C4-2B (cell line): Measurements from ENCODE around the gene LARGE1.

Experiments
- H3K27ac ChIP-seq: fragments of 450-650 bp; 2 replicates; pipeline ENCODE4 v1.5.1; 2017
- CTCF ChIP-seq: fragments of 450-650 bp; conservative IDR thresholded peaks from 2 replicates; pipeline ENCODE4 v1.5.1; 2017; ENCODE audit warnings: mild to moderate bottlenecking
- ZFX ChIP-seq: fragments of 450-650 bp; IDR thresholded peaks from 2 replicates; pipeline ENCODE4 v1.6.1; 2017

LARGE1 gene

GRCh38 chr22:33747029-33747428 is 173.2 kb downstream of the LARGE1 start:
- no peak overlapping the region for H3K27ac ChIP-seq
- TF ChIP-seq ZFX (no peak), CTCF (no peak)

- H3K27ac ChIP-seq = no peak overlapping the region
- TF ChIP-seq ZFX (no peak), CTCF (no peak)
Observed at GRCh38 chr22:33746501-33746928, 173.8 kb downstream of the LARGE1 start.

- TF ChIP-seq ZFX = no peak
- TF ChIP-seq CTCF = no peak
- H3K27ac ChIP-seq = no peak overlapping the region
Observed at GRCh38 chr22:33745501-33745900, 174.8 kb downstream of the LARGE1 start.

- H3K27ac ChIP-seq = no peak overlapping the region
- TF ChIP-seq ZFX (no peak), CTCF (no peak)
Observed at GRCh38 chr22:33743756-33744155, 176.5 kb downstream of the LARGE1 start.

GRCh38 chr22:33741025-33741424 is 179.3 kb downstream of the LARGE1 start:
- no peak overlapping the region for H3K27ac ChIP-seq
- TF ChIP-seq CTCF (no peak), ZFX (no peak)

- H3K27ac ChIP-seq = no peak overlapping the region
- TF ChIP-seq CTCF (no peak), ZFX (no peak)
Observed at GRCh38 chr22:33739516-33739915, 180.8 kb downstream of the LARGE1 start.

GRCh38 chr22:33737662-33738061 is 182.6 kb downstream of the LARGE1 start:
- no peak for TF ChIP-seq CTCF
- TF ChIP-seq ZFX = no peak
- no peak overlapping the region for H3K27ac ChIP-seq
